ENCODE results near the gene EFCAB8. TPM values are rescaled to one million over a fixed set of nuclear protein-coding genes. Genes with fewer than 3 reads are reported as not detected.

EFCAB8 gene
- total RNA-seq, 1 donor from 2014 or later, result 0.41 TPM

DNA sequence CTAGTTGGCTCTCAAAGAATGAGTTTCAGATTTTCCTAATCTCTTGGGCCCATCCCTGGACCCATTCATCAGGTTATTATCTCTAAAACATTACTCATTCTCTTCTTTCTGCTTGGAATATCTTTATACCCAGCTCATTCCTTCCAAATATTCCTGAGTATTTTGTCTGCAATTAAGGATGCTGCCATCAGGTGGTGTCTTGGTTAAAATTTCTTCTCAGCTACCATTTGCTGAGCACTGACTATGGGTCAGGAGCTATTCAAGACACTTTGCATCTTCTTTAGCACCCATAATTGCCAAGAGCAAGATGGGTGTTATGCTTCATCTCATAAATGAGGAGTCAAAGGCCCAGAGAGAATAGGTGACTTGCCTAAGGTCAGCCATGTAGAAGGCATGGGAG, 137.1 kb downstream of the EFCAB8 start:
- Histone ChIP-seq H3K9ac (ENCODE audit: low read length) (no peak overlapping the region), H3K9me3 (ENCODE audit: insufficient read depth, low read depth, low read length) (no peaks in the 10 kb centered on the region), H3K4me3 (ENCODE audit: insufficient read depth, low read depth, low read length) (no peak overlapping the region), H3K27me3 (ENCODE audit: insufficient read depth, low read length) (no peaks in the 10 kb centered on the region), H3K79me2 (ENCODE audit: insufficient read depth, low read length) (no peaks in the 10 kb centered on the region), H2AFZ (ENCODE audit: low read depth, low read length) (no peak overlapping the region), H4K20me1 (ENCODE audit: insufficient read depth, low read length) (no peaks in the 10 kb centered on the region), H3K4me1 (ENCODE audit: insufficient read depth, low read length) (no peaks in the 10 kb centered on the region), H3K36me3 (ENCODE audit: insufficient read depth, low read length) (no peaks in the 10 kb centered on the region), H3K4me2 (ENCODE audit: low read length) (no peak overlapping the region), H3K27ac (ENCODE audit: low read depth, low read length) (no peak overlapping the region)
- Mint-ChIP-seq H3K4me3 (ENCODE audit: unreplicated experiment) (no peak overlapping the region), H3K4me1 (ENCODE audit: low read depth, unreplicated experiment) (no peaks in the 10 kb centered on the region), H3K27ac (ENCODE audit: unreplicated experiment) (no peak overlapping the region), H3K36me3 (ENCODE audit: low read depth, unreplicated experiment) (no peaks in the 10 kb centered on the region), H3K27me3 (ENCODE audit: low read depth, unreplicated experiment) (peaks cover 9% of the 10 kb centered on the region), H3K9me3 (ENCODE audit: unreplicated experiment) (peaks cover 11% of the 10 kb centered on the region)
- TF ChIP-seq EZH2 (IDR thresholded peaks at IDR 0.05; ENCODE audit: insufficient read depth, low read length), result no peak
- TF ChIP-seq, protein P1, sequence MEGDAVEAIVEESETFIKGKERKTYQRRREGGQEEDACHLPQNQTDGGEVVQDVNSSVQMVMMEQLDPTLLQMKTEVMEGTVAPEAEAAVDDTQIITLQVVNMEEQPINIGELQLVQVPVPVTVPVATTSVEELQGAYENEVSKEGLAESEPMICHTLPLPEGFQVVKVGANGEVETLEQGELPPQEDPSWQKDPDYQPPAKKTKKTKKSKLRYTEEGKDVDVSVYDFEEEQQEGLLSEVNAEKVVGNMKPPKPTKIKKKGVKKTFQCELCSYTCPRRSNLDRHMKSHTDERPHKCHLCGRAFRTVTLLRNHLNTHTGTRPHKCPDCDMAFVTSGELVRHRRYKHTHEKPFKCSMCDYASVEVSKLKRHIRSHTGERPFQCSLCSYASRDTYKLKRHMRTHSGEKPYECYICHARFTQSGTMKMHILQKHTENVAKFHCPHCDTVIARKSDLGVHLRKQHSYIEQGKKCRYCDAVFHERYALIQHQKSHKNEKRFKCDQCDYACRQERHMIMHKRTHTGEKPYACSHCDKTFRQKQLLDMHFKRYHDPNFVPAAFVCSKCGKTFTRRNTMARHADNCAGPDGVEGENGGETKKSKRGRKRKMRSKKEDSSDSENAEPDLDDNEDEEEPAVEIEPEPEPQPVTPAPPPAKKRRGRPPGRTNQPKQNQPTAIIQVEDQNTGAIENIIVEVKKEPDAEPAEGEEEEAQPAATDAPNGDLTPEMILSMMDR (IDR thresholded peaks at IDR 0.05; ENCODE audit: insufficient read depth, low read depth, low read length), result no peak
- FAIRE-seq, result no peak
- DNase-seq (ENCODE audit: low read depth), result no peak

DNA sequence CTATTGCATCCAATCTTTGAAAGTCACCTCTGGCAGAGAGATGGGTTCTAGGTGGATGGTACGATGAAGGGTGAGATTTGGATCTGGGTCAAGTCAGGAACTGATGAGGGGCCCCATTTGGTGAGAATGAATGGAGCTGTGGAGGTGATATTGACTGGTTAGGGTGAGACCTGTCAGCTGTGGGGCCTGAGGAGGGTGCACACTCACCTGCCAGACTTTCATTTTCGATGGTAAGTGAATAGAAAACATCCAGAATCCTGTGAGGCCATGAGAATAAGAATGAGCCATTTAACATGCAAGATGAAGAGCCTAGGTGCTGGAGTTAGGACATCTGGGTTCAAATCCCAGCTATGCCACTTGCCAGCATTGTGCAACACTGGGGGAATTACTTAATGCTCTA, 138.7 kb downstream of the EFCAB8 start:
- Mint-ChIP-seq H3K27ac (ENCODE audit: unreplicated experiment) (no peak overlapping the region), H3K27me3 (ENCODE audit: low read depth, unreplicated experiment) (peaks cover 6% of the 10 kb centered on the region), H3K4me1 (ENCODE audit: low read depth, unreplicated experiment) (no peaks in the 10 kb centered on the region), H3K9me3 (ENCODE audit: unreplicated experiment) (peaks cover 11% of the 10 kb centered on the region), H3K36me3 (ENCODE audit: low read depth, unreplicated experiment) (no peaks in the 10 kb centered on the region), H3K4me3 (ENCODE audit: unreplicated experiment) (no peak overlapping the region)
- Histone ChIP-seq H3K9me3 (ENCODE audit: insufficient read depth, low read depth, low read length) (no peaks in the 10 kb centered on the region), H2AFZ (ENCODE audit: low read depth, low read length) (no peak overlapping the region), H3K4me3 (ENCODE audit: insufficient read depth, low read depth, low read length) (no peak overlapping the region), H3K4me1 (ENCODE audit: insufficient read depth, low read length) (no peaks in the 10 kb centered on the region), H3K27ac (ENCODE audit: low read depth, low read length) (no peak overlapping the region), H3K27me3 (ENCODE audit: insufficient read depth, low read length) (no peaks in the 10 kb centered on the region), H4K20me1 (ENCODE audit: insufficient read depth, low read length) (no peaks in the 10 kb centered on the region), H3K79me2 (ENCODE audit: insufficient read depth, low read length) (no peaks in the 10 kb centered on the region), H3K4me2 (ENCODE audit: low read length) (no peak overlapping the region), H3K9ac (ENCODE audit: low read length) (no peak overlapping the region), H3K36me3 (ENCODE audit: insufficient read depth, low read length) (no peaks in the 10 kb centered on the region)
- TF ChIP-seq, protein P1 (IDR thresholded peaks at IDR 0.05; ENCODE audit: insufficient read depth, low read depth, low read length), result no peak
- no peak for TF ChIP-seq EZH2 (IDR thresholded peaks at IDR 0.05; ENCODE audit: insufficient read depth, low read length)
- DNase-seq (ENCODE audit: low read depth), result no peak
- no peak for FAIRE-seq

DNA sequence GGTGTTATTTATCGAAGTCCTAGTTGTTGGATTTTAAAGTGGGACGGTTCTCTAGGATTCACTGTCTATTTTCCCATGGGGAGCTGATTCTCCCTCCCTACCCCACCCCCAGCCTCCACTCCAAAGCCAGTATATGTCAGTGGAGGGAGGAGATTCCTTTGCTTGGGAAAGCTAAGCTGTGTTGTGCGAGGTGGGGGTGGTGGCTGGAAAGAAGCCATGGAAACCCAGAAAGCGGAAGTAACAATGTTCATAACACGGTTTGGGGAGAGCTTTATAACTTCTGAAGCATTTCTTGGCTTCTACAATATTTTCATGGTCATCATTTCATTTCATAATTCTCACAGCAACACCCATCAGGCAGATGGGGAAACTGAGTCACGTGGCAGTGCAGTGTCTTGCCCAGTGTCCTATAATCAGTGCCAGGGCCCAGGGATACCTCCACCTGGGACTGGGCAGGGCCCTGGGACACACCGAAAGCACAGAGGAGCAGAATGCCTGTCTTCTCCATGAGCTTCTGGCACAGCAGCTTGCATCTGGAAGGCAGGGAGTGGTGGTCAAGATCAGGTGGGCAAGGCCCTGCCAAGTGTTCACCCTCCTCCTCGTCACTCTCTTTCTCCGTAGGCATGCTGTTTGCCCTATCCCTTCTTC, 141.0 kb downstream of the EFCAB8 start:
- Mint-ChIP-seq H3K4me1 (ENCODE audit: low read depth, unreplicated experiment) (no peaks in the 10 kb centered on the region), H3K27me3 (ENCODE audit: low read depth, unreplicated experiment) (peaks cover 10% of the 10 kb centered on the region), H3K27ac (ENCODE audit: unreplicated experiment) (no peak overlapping the region), H3K36me3 (ENCODE audit: low read depth, unreplicated experiment) (no peaks in the 10 kb centered on the region), H3K9me3 (ENCODE audit: unreplicated experiment) (peaks cover 9% of the 10 kb centered on the region), H3K4me3 (ENCODE audit: unreplicated experiment) (no peak overlapping the region)
- H3K9me3 ChIP-seq (ENCODE audit: insufficient read depth, low read depth, low read length), result no peaks in the 10 kb centered on the region
- TF ChIP-seq, protein P1 (IDR thresholded peaks at IDR 0.05; ENCODE audit: insufficient read depth, low read depth, low read length), result no peak
- no peak for TF ChIP-seq EZH2 (IDR thresholded peaks at IDR 0.05; ENCODE audit: insufficient read depth, low read length)
- H3K4me3 ChIP-seq (ENCODE audit: insufficient read depth, low read depth, low read length), result no peak overlapping the region
- no peaks in the 10 kb centered on the region for H4K20me1 ChIP-seq (ENCODE audit: insufficient read depth, low read length)
- H3K4me1 ChIP-seq (ENCODE audit: insufficient read depth, low read length), result no peaks in the 10 kb centered on the region
- H3K36me3 ChIP-seq (ENCODE audit: insufficient read depth, low read length), result no peaks in the 10 kb centered on the region
- H3K27ac ChIP-seq (ENCODE audit: low read depth, low read length), result no peak overlapping the region
- no peak overlapping the region for H3K4me2 ChIP-seq (ENCODE audit: low read length)
- H3K27me3 ChIP-seq (ENCODE audit: insufficient read depth, low read length), result no peaks in the 10 kb centered on the region
- DNase-seq (ENCODE audit: low read depth) (no peak), FAIRE-seq (no peak)
- no peak overlapping the region for H3K9ac ChIP-seq (ENCODE audit: low read length)
- no peak overlapping the region for H2AFZ ChIP-seq (ENCODE audit: low read depth, low read length)
- no peaks in the 10 kb centered on the region for H3K79me2 ChIP-seq (ENCODE audit: insufficient read depth, low read length)

All from astrocyte (in vitro differentiated cells and primary cell).